ENCODE results near the gene ADGRV1.

Gene ADGRV1

DNA sequence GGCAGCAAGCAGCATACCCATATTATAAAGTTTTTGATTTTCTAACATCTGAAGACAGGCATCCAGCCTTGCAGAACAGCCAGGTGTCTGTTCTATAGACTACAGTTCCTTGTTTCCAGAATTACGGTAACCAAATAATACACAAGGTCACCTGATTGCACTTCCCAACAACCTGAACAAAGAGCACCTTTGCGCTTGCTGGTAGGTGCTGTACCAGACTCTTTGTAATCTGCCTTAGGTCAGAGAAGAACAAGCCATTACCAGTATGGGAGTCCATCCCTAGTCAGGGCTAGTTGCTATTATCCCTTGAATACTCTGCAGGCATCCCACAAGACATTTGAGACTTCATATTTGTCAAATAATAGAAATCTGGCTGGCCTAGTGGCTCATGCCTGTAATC is 568.3 kb downstream of the ADGRV1 start:
- no peaks in the 10 kb centered on the region for H3K36me3 ChIP-seq
- H3K4me3 ChIP-seq, result no peak overlapping the region
- no peak for TF ChIP-seq Cebpa-rat (IDR thresholded peaks at IDR 0.05)
- H4K20me1 ChIP-seq, result no peaks in the 10 kb centered on the region
- H3K27me3 ChIP-seq, result no peaks in the 10 kb centered on the region
- H3K9ac ChIP-seq, result no peak overlapping the region
- no peaks in the 10 kb centered on the region for H3K4me1 ChIP-seq
- H3K9me3 ChIP-seq, result no peaks in the 10 kb centered on the region
- no peak overlapping the region for H3K27ac ChIP-seq
- no peak overlapping the region for H3K4me2 ChIP-seq

DNA sequence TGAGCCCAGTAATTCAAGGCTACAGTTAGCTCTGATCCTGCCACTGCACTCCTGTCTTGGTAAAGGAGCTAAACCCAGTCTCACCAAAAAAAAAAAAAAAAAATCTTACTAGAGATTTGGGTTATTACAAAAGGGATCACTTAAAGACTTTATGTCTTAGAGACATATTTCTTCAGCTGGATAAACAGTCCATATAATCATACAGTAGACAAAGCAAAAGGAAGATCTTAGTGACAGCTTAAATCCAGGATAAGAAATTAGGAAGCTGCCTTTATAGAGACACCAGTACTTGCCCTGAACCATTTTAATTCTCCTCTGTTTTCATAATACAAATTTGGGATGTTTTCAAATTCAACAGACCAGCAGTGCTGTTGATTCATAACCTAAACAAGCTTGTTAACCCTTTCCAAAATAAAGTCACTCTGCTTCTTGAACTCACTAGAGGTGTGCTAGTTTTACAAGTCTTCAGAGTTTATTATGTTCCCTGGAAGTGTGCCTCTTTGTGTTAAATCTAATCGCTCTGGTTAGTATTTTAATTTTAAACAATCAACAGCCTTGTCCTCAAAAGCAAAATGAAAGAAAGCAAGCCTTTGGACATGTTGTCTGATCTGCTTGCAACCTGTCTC is 569.0 kb downstream of the ADGRV1 start:
- H3K4me3 ChIP-seq, result no peak overlapping the region

DNA sequence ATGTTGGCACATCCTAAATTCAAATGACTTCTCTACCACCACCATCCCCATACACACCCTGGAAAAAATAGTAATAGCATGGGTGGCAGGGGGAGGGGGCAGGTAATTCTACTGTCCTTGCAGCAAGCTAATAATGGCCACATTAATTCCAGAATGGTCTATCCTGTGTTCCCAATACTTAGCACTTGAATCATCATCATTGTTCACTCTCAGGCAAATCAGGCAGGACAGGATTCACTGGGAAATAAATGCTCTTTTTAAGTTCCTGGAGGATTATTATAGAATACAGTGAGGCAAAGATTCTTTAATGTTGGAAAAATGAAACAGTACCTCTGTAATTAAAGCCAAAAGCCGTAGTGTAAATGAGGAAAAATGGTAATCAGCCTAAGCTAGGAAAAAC is 570.0 kb downstream of the ADGRV1 start:
- H3K27me3 ChIP-seq, result no peaks in the 10 kb centered on the region
- no peaks in the 10 kb centered on the region for H3K9me3 ChIP-seq
- H3K36me3 ChIP-seq, result no peaks in the 10 kb centered on the region
- H3K4me2 ChIP-seq, result no peak overlapping the region
- H3K27ac ChIP-seq, result no peak overlapping the region
- no peaks in the 10 kb centered on the region for H3K4me1 ChIP-seq
- no peaks in the 10 kb centered on the region for H4K20me1 ChIP-seq
- H3K4me3 ChIP-seq, result no peak overlapping the region
- no peak for TF ChIP-seq Cebpa-rat (IDR thresholded peaks at IDR 0.05)
- H3K9ac ChIP-seq, result no peak overlapping the region

More for the DNA sequence above, 569.0 kb downstream of the ADGRV1 start:
- H3K4me2 ChIP-seq, result no peak overlapping the region
- no peaks in the 10 kb centered on the region for H3K4me1 ChIP-seq
- no peak for TF ChIP-seq Cebpa-rat (IDR thresholded peaks at IDR 0.05)
- H4K20me1 ChIP-seq, result no peaks in the 10 kb centered on the region
- no peaks in the 10 kb centered on the region for H3K27me3 ChIP-seq
- no peak overlapping the region for H3K9ac ChIP-seq
- H3K27ac ChIP-seq, result no peak overlapping the region
- H3K36me3 ChIP-seq, result no peaks in the 10 kb centered on the region
- no peaks in the 10 kb centered on the region for H3K9me3 ChIP-seq

- Histone ChIP-seq H3K9ac (no peak overlapping the region), H3K4me1 (no peaks in the 10 kb centered on the region), H3K4me2 (no peak overlapping the region), H4K20me1 (no peaks in the 10 kb centered on the region), H3K27me3 (no peaks in the 10 kb centered on the region), H3K27ac (no peak overlapping the region), H3K4me3 (no peak overlapping the region), H3K36me3 (no peaks in the 10 kb centered on the region), H3K9me3 (no peaks in the 10 kb centered on the region)
- TF ChIP-seq Cebpa-rat (IDR thresholded peaks at IDR 0.05), result no peak
Observed at GRCh38 chr5:91129748-91130147, 571.2 kb downstream of the ADGRV1 start.

- no peaks in the 10 kb centered on the region for H3K36me3 ChIP-seq
- H3K9ac ChIP-seq, result no peak overlapping the region
- no peaks in the 10 kb centered on the region for H4K20me1 ChIP-seq
- no peaks in the 10 kb centered on the region for H3K27me3 ChIP-seq
- no peak overlapping the region for H3K27ac ChIP-seq
- no peak overlapping the region for H3K4me3 ChIP-seq
- no peaks in the 10 kb centered on the region for H3K4me1 ChIP-seq
- H3K4me2 ChIP-seq, result no peak overlapping the region
- no peak for TF ChIP-seq Cebpa-rat (IDR thresholded peaks at IDR 0.05)
- H3K9me3 ChIP-seq, result no peaks in the 10 kb centered on the region
Observed at GRCh38 chr5:91130759-91131158, 572.2 kb downstream of the ADGRV1 start.

- no peaks in the 10 kb centered on the region for H4K20me1 ChIP-seq
- H3K4me1 ChIP-seq, result no peaks in the 10 kb centered on the region
- H3K4me2 ChIP-seq, result no peak overlapping the region
Observed at GRCh38 chr5:91132550-91132949, 574.0 kb downstream of the ADGRV1 start.

DNA sequence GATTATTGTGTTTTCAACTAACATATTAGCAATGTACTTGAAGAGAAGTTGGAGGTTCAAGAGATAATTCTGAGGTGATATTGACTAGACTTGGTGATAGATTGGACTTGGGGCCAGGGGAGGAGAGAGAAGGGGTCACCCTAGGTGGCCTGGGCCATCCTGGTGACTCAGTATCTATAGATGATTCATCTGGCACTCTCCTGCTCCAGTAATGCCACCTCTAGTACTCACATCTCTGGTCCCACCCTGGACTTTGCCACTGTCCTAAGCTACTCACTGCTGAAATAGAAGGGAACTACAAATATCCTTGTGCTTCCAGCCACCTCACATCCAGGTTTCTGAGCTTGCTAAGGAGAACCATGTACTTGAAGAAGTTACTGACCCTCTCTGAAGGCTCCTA is 574.6 kb downstream of the ADGRV1 start:
- H3K4me2 ChIP-seq, result no peak overlapping the region
- H3K27ac ChIP-seq, result no peak overlapping the region
- no peak overlapping the region for H3K9ac ChIP-seq
- H3K27me3 ChIP-seq, result no peaks in the 10 kb centered on the region
- no peaks in the 10 kb centered on the region for H4K20me1 ChIP-seq
- H3K9me3 ChIP-seq, result no peaks in the 10 kb centered on the region
- no peaks in the 10 kb centered on the region for H3K36me3 ChIP-seq
- no peak overlapping the region for H3K4me3 ChIP-seq
- H3K4me1 ChIP-seq, result no peaks in the 10 kb centered on the region
- TF ChIP-seq Cebpa-rat (IDR thresholded peaks at IDR 0.05), result no peak

More at GRCh38 chr5:91132550-91132949, 574.0 kb downstream of the ADGRV1 start:
- Histone ChIP-seq H3K36me3 (no peaks in the 10 kb centered on the region), H3K9ac (no peak overlapping the region), H3K4me3 (no peak overlapping the region), H3K9me3 (no peaks in the 10 kb centered on the region), H3K27ac (no peak overlapping the region), H3K27me3 (no peaks in the 10 kb centered on the region)
- TF ChIP-seq Cebpa-rat (IDR thresholded peaks at IDR 0.05), result no peak

- H3K9ac ChIP-seq, result no peak overlapping the region
- no peak overlapping the region for H3K4me3 ChIP-seq
- H3K27me3 ChIP-seq, result no peaks in the 10 kb centered on the region
- no peak overlapping the region for H3K4me2 ChIP-seq
- H3K4me1 ChIP-seq, result no peaks in the 10 kb centered on the region
- no peak for TF ChIP-seq Cebpa-rat (IDR thresholded peaks at IDR 0.05)
- no peak overlapping the region for H3K27ac ChIP-seq
- no peaks in the 10 kb centered on the region for H3K36me3 ChIP-seq
- no peaks in the 10 kb centered on the region for H4K20me1 ChIP-seq
- H3K9me3 ChIP-seq, result no peaks in the 10 kb centered on the region
Observed at GRCh38 chr5:91135475-91136248, 577.1 kb downstream of the ADGRV1 start.

GRCh38 chr5:91136271-91136670 is 577.7 kb downstream of the ADGRV1 start:
- H3K9ac ChIP-seq, result no peak overlapping the region
- H3K4me3 ChIP-seq, result no peak overlapping the region
- no peaks in the 10 kb centered on the region for H3K9me3 ChIP-seq
- no peaks in the 10 kb centered on the region for H3K4me1 ChIP-seq
- no peaks in the 10 kb centered on the region for H3K27me3 ChIP-seq
- no peak for TF ChIP-seq Cebpa-rat (IDR thresholded peaks at IDR 0.05)
- no peaks in the 10 kb centered on the region for H3K36me3 ChIP-seq
- H3K4me2 ChIP-seq, result no peak overlapping the region
- H3K27ac ChIP-seq, result no peak overlapping the region
- no peaks in the 10 kb centered on the region for H4K20me1 ChIP-seq

- H4K20me1 ChIP-seq, result no peaks in the 10 kb centered on the region
- TF ChIP-seq Cebpa-rat (IDR thresholded peaks at IDR 0.05), result no peak
- H3K4me2 ChIP-seq, result no peak overlapping the region
- no peaks in the 10 kb centered on the region for H3K9me3 ChIP-seq
- no peaks in the 10 kb centered on the region for H3K27me3 ChIP-seq
- no peaks in the 10 kb centered on the region for H3K36me3 ChIP-seq
- H3K27ac ChIP-seq, result no peak overlapping the region
- no peak overlapping the region for H3K9ac ChIP-seq
- no peaks in the 10 kb centered on the region for H3K4me1 ChIP-seq
- no peak overlapping the region for H3K4me3 ChIP-seq
Observed at GRCh38 chr5:91137647-91138046, 579.0 kb downstream of the ADGRV1 start.
